ENCODE measurements around the gene OR4F6. TPM values are rescaled to one million over a fixed set of nuclear protein-coding genes. Genes with fewer than 3 reads are reported as not detected.
"Not testable (repeated sequence)": the region's sequence is repeated elsewhere in the genome, so short reads cannot be mapped to it uniquely, and the experiment has no call there.

The OR4F6 gene
- total RNA-seq, 2 experiments from 2014 or later, result not detected

DNA sequence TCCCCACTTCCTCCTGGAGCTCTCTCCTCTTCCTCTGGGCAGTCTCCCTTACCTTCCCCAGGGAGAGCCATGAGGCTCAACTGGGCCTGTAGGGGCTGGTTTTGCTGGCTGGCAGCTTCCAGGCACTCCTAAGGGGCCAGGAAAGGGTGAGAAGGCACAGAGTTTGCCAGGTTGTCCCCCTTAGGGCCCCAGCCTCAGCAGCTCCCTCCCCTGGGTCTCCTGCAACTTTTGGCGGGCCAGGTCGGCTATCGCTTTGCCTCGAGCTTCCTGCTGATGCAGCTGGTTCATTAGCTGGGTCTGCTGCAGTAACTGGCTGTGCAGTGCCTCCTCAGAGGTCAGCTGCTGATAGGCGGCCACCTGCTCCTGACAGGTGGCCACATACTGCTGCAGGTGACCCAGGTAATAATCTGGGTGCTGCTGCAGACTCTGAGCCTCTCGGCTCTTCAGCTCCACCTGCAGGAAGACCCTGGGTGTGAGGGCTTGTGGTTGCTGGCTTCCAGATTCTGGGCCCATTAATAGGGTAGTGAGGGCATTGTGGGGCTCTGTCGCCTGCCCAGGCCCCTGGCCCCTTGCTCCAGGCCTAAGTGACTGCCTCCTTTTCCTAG, 29.7 kb upstream of the OR4F6 start:
- TF ChIP-seq, protein P1, sequence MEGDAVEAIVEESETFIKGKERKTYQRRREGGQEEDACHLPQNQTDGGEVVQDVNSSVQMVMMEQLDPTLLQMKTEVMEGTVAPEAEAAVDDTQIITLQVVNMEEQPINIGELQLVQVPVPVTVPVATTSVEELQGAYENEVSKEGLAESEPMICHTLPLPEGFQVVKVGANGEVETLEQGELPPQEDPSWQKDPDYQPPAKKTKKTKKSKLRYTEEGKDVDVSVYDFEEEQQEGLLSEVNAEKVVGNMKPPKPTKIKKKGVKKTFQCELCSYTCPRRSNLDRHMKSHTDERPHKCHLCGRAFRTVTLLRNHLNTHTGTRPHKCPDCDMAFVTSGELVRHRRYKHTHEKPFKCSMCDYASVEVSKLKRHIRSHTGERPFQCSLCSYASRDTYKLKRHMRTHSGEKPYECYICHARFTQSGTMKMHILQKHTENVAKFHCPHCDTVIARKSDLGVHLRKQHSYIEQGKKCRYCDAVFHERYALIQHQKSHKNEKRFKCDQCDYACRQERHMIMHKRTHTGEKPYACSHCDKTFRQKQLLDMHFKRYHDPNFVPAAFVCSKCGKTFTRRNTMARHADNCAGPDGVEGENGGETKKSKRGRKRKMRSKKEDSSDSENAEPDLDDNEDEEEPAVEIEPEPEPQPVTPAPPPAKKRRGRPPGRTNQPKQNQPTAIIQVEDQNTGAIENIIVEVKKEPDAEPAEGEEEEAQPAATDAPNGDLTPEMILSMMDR (IDR thresholded peaks at IDR 0.05), result peak; percentile 16
- intact Hi-C loops (cut with micrococcal nuclease), result no loop called here
- no peaks in the 10 kb centered on the region for H3K9me3 Mint-ChIP-seq
- ATAC-seq (no peak), DNase-seq (peak; percentile 15)
- ChIA-PET POLR2A (no interaction called here), CTCF (interaction anchor here (0.9 kb wide), 1 partner anchor 9 kb away, joined by 4 read pairs; no protein-coding TSS in a partner anchor)
- no peak overlapping the region for H3K4me3 Mint-ChIP-seq
- no peaks in the 10 kb centered on the region for H3K36me3 Mint-ChIP-seq (ENCODE audit: low read depth)
- H3K27me3 Mint-ChIP-seq, result no peaks in the 10 kb centered on the region
- H3K4me1 Mint-ChIP-seq (ENCODE audit: low read depth), result no peaks in the 10 kb centered on the region
- no peak overlapping the region for H3K27ac Mint-ChIP-seq

DNA sequence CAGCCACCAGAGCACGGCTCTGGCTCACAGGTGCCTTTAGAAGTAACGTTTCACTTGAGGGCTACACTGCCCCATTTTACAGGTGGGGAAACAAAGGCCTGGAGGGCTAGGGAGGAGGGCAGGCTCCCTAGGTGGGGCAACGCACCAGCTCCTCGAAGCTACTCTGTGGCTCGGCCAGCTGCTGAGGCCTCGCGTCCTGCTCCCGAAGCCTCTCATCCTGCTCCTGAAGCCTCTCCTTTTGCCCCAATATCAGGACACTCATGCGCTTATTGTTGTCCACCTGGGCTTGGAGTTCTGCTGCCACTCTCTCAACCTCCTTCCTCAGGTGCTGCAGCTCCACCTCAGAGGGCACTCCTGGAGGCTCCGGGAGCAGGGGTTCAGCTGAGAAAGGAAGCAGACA, 28.2 kb upstream of the OR4F6 start:
- no peaks in the 10 kb centered on the region for H3K9me3 Mint-ChIP-seq
- H3K4me1 Mint-ChIP-seq (ENCODE audit: low read depth), result no peaks in the 10 kb centered on the region
- TF ChIP-seq, protein P1 (IDR thresholded peaks at IDR 0.05), result no peak
- DNase-seq, result no peak
- peaks cover 2% of the 10 kb centered on the region for H3K27me3 Mint-ChIP-seq
- intact Hi-C loops (cut with micrococcal nuclease), result no loop called here
- no peak overlapping the region for H3K4me3 Mint-ChIP-seq
- CTCF ChIA-PET, result no interaction called here
- H3K36me3 Mint-ChIP-seq (ENCODE audit: low read depth), result no peaks in the 10 kb centered on the region
- no peak for ATAC-seq
- no peak overlapping the region for H3K27ac Mint-ChIP-seq
- POLR2A ChIA-PET, result no interaction called here

DNA sequence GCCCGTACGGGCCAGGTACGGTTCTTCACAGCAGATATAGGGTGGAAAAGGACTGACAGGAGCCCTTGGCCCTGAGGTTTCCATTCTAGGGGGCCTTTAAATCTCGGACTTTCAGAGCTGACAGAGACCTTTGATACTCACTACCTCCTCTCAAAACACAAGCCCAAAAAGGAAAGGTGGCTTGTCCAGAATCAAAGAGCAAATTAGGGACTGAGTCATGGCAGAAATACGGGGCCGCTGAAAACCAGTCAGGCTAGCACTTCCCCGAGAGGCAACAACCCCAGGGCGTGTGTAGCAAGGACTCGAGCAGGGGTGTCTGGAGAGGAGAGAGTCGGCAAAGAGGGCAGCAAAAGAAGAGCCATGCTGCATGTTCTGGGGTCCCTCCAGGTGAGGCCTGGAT, 24.7 kb upstream of the OR4F6 start:
- H3K4me3 Mint-ChIP-seq; DNase-seq; H3K27me3 Mint-ChIP-seq; intact Hi-C loops (cut with micrococcal nuclease); H3K27ac Mint-ChIP-seq; POLR2A ChIA-PET; H3K9me3 Mint-ChIP-seq; ATAC-seq; H3K36me3 Mint-ChIP-seq (ENCODE audit: low read depth); CTCF ChIA-PET; H3K4me1 Mint-ChIP-seq (ENCODE audit: low read depth): not testable (repeated sequence)

DNA sequence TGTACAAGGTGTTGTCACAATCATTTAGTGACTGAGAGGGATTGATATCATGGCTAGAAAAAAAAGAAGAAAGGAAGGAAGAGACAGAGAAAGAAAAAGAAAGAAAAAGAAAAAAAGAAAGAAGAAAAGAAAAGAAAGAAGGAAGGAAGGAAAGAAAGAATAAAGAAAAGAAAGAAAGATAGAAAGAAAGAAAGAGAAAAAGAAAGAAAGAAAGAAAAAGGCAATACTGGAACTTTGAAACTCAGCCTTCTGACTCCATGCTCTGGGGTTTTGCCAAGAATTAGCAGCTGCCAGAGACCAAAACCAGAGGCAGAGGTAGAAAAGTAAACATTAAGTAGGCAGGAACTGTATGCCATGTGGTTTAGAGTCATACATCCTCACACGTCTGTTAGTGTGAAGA, 23.1 kb upstream of the OR4F6 start:
- H3K27me3 Mint-ChIP-seq, result peaks cover 10% of the 10 kb centered on the region
- DNase-seq; H3K9me3 Mint-ChIP-seq; H3K4me3 Mint-ChIP-seq; ATAC-seq; POLR2A ChIA-PET; CTCF ChIA-PET; H3K36me3 Mint-ChIP-seq (ENCODE audit: low read depth); H3K27ac Mint-ChIP-seq; H3K4me1 Mint-ChIP-seq (ENCODE audit: low read depth); intact Hi-C loops (cut with micrococcal nuclease): not testable (repeated sequence)
- TF ChIP-seq, protein P1 (IDR thresholded peaks at IDR 0.05), result peak; percentile 13

DNA sequence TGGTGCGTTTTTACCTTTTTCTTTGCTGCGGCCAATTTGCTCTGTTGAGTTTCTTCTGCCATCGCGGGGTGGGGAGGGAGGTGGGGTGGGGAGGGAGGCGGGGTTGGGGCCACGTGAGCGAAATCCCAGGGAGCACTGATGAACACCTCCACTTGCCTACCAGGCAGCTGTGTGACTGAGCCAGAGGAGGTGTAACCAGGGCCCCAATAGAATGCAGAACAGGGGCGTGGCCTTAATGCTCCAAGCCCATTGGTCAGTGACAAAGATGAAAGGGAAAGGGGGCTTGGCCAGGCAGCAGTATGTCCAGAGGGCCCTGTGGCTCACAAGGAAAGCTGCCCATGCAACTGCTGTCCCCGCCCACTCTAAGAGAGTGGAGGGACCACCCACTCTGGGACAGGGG, 21.4 kb upstream of the OR4F6 start:
- DNase-seq, result no peak
- ATAC-seq, result no peak
- ChIA-PET CTCF (no interaction called here), POLR2A (no interaction called here)
- Mint-ChIP-seq H3K9me3 (no peaks in the 10 kb centered on the region), H3K4me3 (no peak overlapping the region), H3K4me1 (ENCODE audit: low read depth) (no peaks in the 10 kb centered on the region), H3K27me3 (peaks cover 10% of the 10 kb centered on the region), H3K36me3 (ENCODE audit: low read depth) (no peaks in the 10 kb centered on the region), H3K27ac (no peak overlapping the region)
- intact Hi-C loops (cut with micrococcal nuclease), result no loop called here
- TF ChIP-seq, protein P1 (IDR thresholded peaks at IDR 0.05), result no peak

DNA sequence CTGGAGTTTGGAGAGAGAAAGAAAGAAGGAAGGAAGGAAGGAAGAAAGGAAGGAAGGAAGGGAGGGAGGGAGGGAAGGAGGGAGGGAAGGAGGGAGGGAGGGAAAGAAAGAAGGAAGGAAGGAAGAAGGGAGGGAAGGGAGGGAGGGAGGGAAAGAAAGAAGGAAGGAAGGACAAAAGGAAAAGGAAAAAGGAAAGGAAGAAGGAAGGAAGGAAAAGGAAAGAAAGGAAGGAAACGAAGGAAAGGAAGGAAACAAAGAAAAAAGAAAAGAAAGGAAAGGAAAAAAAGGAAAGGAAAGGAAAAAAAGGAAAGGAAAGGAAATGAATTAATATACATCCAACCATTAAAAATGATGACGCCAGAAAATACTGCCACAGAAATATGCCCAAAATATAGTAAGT, 18.7 kb upstream of the OR4F6 start:
- DNase-seq, result no peak
- TF ChIP-seq, protein P1 (IDR thresholded peaks at IDR 0.05), result no peak
- intact Hi-C loops (cut with micrococcal nuclease), result no loop called here
- Mint-ChIP-seq H3K4me3 (no peak overlapping the region), H3K9me3 (no peaks in the 10 kb centered on the region), H3K27ac (no peak overlapping the region), H3K36me3 (ENCODE audit: low read depth) (no peaks in the 10 kb centered on the region), H3K4me1 (ENCODE audit: low read depth) (no peaks in the 10 kb centered on the region), H3K27me3 (peaks cover 10% of the 10 kb centered on the region)
- POLR2A ChIA-PET, result no interaction called here
- CTCF ChIA-PET, result no interaction called here
- no peak for ATAC-seq

DNA sequence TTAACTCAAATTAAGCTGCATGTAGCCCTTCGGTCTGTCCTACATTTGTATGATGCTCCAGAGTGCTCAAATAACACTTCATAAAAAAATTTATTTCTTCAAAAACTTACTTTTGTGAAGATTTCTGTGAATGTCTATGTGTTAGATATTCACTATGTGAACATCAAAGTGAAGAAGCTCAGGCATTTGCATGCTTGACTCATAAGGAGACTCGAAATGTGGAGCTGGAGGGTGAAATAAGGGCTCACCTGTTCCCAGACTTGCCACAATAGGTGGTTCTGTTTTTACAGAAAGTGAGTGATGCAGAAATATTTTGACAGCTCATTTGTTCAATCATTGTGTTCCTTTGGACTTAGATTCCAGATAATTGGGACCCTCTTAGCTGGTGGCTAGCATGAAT, 16.9 kb upstream of the OR4F6 start:
- POLR2A ChIA-PET; H3K4me3 Mint-ChIP-seq; ATAC-seq; H3K27me3 Mint-ChIP-seq; CTCF ChIA-PET; H3K36me3 Mint-ChIP-seq (ENCODE audit: low read depth); H3K4me1 Mint-ChIP-seq (ENCODE audit: low read depth); intact Hi-C loops (cut with micrococcal nuclease); H3K27ac Mint-ChIP-seq; DNase-seq; H3K9me3 Mint-ChIP-seq: not testable (repeated sequence)

DNA sequence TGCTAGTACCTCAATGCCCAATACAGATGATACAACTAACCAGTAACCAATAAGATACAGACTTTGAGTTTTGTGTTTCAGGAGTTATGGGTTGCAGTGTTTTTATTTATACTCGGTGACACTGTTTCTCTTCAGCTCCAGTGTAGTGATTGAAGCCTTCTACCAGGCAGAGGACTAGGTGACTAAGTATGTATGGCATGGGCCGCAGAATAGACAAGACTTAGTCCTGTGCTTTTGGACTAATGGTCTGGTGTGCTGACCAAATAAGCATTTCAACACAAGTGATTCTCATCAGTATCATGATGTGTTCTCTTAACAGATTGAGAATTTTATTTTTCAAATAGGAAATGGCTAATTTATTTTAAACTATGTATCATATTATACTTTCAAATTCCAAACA, 15.3 kb upstream of the OR4F6 start:
- POLR2A ChIA-PET; H3K4me1 Mint-ChIP-seq (ENCODE audit: low read depth); intact Hi-C loops (cut with micrococcal nuclease); CTCF ChIA-PET; H3K36me3 Mint-ChIP-seq (ENCODE audit: low read depth); H3K27ac Mint-ChIP-seq; H3K27me3 Mint-ChIP-seq; H3K9me3 Mint-ChIP-seq; H3K4me3 Mint-ChIP-seq; DNase-seq; ATAC-seq: not testable (repeated sequence)
